NCI-H2081 treated with DMSO at 0.1 percent for 48 hours (cell line): ENCODE measurements around the gene SLC2A13.

ENCODE experiments used
- DNase-seq: peaks from one replicate; lab custom pipeline; 2025; lab: John Stamatoyannopoulos, UW

SLC2A13 gene

DNA sequence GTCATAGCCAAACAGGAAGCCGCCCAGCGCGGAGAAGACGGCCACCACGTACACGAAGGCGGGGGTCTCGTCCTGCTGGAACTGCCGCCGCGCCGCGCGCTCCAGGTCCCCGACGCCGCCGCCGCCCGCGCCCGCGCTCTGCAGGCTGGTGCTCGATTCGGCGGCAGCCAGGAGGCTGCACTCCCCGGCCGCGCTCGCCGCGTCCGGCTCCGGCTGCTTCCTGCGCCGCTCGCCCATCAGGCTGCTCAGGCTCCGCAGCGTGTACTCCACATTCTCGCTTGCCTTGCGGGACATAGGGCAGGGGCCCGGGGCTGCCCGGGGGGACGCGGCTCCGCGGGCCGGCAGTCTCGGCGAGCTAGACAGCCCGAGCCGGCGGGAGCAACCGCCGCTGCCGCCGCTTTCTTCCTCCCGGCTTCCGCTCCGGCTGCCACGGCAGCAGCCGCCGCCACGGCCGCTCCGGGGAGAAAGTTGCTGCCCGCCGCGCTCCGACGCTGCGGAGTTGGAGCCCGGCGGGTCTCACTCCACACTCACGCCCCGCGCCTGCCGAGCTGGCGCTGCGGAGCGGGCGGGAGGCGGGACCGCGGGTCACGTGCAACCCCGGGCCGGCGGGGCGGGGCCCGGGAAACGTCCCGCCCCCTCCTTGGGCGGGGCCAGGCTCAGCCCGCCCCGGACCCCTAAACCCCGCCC lies at the start of gene SLC2A13:
SLC2A13 (minus strand) TSS at position 567 of the 687 bp plus-strand sequence; CDS start at position 294, 273 bp downstream.
- peak; percentile 10 for DNase-seq

DNA sequence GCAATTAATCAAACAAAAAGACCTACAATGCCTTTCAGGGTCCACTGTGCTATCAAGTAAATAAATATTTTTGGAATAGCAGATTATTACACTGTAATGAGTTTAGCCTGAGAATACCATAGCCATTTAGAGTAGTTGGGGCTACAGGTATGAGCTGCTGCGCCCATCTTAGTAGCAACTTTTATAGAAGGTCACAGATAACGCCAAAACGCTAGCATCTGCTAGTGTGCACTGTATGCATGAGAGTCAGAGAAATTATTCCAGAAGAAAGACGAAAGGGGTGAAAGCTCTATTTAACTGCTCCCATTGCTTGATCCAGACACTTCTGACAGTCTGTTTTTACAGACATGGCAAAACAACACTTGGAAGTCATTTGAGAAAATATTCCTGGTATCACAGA lies 48.5 kb upstream of the SLC2A13 start:
- no peak for DNase-seq

- no peak for DNase-seq
These were observed 47.6 kb upstream of the SLC2A13 start for GRCh38 chr12:40153432-40153831.

DNA sequence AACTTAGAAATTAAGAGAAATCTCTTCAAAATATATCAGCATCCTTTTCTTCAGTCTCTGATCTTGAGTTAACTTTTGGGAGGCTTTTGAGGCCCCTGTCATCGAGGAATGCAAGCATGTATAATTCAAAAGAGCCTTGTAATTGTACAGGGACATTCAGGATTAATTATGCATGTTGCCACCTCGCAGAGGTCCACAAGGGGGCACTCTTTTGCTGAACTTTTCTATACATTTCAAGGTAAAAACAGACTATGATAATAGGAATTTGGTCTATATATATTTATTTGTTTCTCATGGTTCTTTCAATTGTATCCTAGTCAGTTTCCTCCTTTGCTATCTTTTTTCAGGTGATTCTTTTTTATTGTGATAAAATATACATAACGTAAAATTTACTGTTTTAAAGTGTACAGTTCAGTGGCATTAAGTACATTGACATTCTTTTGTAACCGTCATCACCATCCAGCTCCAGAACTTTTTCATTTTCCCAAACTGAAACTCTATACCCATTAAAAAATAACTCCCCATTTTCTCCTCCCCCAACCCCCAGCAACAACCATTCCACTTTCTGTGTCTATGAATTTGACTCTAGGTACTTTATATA lies 47.0 kb upstream of the SLC2A13 start:
- peak; percentile 9 for DNase-seq

GRCh38 chr12:40149673-40150260 lies 43.9 kb upstream of the SLC2A13 start:
- no peak for DNase-seq

- DNase-seq = no peak
These were observed 41.2 kb upstream of the SLC2A13 start for GRCh38 chr12:40146800-40147797.

DNA sequence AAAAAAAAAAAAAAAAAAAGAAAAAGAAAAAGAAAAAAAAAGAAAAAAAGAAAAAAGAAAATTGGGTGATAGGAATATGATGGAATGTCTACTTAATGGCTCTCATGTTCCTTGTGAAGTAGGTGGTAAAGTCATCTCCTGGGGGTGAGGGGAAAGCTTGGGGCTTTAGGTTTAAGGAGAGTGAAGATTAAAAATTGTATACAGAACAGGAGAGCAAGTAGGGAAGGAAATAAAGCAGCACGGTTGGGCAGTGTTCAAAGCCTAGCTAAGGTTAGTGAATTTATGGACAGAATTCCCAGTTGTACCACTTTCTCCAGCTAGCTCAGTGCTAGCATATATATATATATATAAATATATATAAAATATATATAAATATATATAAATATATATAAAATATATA lies 40.0 kb upstream of the SLC2A13 start:
- no peak for DNase-seq

- no peak for DNase-seq
These were observed 38.1 kb upstream of the SLC2A13 start for GRCh38 chr12:40144023-40144422.

- DNase-seq = no peak
These were observed 36.3 kb upstream of the SLC2A13 start for GRCh38 chr12:40142001-40142744.

GRCh38 chr12:40138526-40138925 lies 32.6 kb upstream of the SLC2A13 start:
- DNase-seq = no peak

DNA sequence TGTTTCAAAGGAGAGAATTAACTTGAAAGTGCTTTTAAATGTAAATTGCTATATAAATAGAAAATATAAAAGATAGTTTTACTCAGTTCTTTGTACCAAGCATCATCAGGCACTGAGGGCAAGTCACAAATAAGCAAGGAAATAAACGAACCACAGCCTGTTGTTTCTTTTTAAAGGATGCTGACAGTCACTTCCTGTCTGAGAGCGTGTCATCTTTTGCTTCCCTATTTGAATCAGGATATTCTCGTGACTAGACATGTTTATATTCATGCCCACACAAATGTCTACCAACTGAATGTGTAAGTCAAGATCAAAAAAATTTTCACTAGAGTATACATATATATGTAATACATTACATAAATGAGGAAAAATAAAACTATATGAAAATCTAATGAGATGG lies 31.4 kb upstream of the SLC2A13 start:
- DNase-seq = no peak

- DNase-seq = no peak
These were observed 21.5 kb upstream of the SLC2A13 start for GRCh38 chr12:40127408-40127807.

DNA sequence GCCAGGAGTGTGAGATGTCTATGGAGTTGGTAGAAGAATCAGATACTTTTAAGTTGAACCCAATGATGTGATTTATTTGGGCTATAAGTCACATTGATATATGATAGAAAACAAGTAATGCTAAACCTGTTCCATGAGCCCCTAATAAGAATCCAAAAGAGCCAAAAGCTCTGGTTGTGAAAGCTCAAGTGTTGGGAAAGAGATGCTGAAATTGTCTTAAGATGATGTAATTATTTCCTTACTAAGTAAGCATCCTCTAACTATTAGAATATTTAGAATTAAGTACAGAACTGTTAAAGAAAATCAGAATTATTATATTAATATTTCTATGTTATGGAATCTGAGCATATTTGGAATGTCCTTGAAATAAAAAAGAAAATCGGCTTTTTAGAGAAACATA lies 17.6 kb upstream of the SLC2A13 start:
- DNase-seq = no peak

DNA sequence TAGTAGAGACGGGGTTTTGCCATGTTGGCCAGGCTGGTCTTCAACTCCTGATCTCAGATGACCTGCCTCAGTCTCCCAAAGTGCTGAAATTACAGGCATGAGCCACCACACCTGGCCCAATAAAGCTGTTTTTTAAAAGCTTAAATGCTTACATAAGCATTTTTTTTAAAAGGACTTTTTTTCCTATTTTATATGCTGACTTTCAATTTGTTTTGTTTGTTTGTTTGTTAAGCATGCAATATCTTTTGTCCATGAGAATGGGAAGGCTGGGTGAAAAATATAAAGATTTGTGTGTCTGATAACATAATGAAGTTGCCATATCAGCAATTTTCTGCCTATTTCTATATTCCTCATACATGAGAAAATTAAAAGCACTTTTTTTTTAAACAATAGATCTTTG lies 17.0 kb upstream of the SLC2A13 start:
- no peak for DNase-seq

- DNase-seq = no peak
These were observed 11.9 kb upstream of the SLC2A13 start for GRCh38 chr12:40117818-40118217.

GRCh38 chr12:40110586-40110985 lies 4.7 kb upstream of the SLC2A13 start:
- no peak for DNase-seq

- DNase-seq = no peak
These were observed 2.1 kb upstream of the SLC2A13 start for GRCh38 chr12:40107803-40108620.

DNA sequence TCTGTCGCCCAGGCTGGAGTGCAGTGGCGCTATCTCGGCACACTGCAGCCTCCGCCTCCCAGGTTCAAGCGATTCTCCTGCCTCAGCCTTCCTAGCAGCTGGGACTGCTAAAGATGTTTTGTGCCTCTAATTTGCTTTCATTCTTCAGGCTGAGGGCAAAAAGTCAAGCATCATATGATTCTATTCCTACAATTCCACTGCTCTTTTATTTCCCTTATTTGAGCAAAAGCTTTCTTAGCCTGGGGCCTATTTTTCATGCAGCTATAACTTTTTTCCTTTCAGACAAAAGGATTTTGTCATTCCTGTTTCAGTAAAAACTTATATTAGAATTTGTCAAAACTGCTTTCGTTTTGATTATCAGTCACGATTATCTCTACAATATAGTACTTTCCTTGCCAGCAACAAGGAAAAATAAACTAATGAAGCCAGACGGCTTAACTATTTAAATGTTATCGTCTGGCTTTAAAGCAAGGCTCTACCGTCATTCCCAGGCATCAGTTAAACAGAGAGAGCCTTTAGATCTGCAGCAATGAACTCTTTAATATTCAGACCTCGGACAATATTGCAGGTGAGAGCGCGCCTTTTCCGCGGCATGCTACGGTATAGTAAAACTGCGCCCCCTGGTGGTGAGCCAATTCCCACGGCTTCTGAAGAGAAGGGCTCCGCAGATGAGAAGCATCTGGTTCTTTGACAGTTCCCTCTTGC lies 1.4 kb upstream of the SLC2A13 start:
- peak; percentile 30 for DNase-seq

- DNase-seq = no peak
These were observed 774 bp upstream of the SLC2A13 start for GRCh38 chr12:40106655-40107054.

DNA sequence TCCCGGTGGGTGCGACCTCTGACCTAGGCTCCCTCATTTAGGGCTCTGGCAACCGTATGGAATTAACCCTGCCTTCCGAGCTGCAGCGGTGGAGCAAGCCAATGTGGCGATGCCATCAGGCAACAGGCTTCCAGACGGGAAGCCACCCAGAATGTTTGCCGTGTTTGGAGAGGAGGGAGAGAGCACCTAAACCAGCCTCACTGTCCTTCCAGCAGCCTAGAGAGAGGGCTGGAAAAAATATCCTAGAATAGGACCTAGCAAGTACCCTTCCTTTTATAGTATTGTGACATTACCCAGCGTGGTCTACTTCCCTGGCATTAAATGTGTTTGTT lies 287 bp upstream of the SLC2A13 start:
- no peak for DNase-seq

DNA sequence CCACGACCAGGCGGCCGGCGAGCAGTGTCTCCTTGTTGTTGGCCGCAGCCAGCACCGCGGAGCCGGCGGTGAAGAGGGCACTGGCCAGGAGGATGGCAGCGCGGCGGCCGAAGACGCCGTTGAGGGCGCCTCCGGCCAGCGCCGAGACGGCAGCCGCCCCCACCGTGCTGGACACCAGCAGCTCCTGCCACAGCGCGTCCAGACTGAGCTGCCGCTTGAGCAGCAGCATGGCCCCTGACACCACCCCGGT lies 691 bp downstream of the SLC2A13 start:
- no peak for DNase-seq
